Measurements from ENCODE around the gene TBX4. TPM values are rescaled to one million over a fixed set of nuclear protein-coding genes. Genes with fewer than 3 reads are reported as not detected.

TBX4 gene
- total and polyA plus RNA-seq, 4 donors: not detected

- Histone ChIP-seq H3K27ac (ENCODE audit: low read depth in 1 of 2, low read length in 2 of 2) (peak overlapping the region; percentile 47 to 69), H3K36me3 (ENCODE audit: control insufficient read depth in 4 of 4, insufficient read depth in 3 of 4, low read depth in 1 of 4, low read length in 3 of 4) (no peaks in the 10 kb centered on the region), H3K27me3 (ENCODE audit: control insufficient read depth in 4 of 4, insufficient read depth in 4 of 4, low read length in 3 of 4) (peaks cover 0 to 15% (median 5%) of the 10 kb centered on the region in 4 donors), H3K4me3 (ENCODE audit: low read depth in 1 of 3, low read length in 3 of 3) (peak overlapping the region in 1 of 3 donors; percentile 56), H3K4me1 (ENCODE audit: control insufficient read depth in 4 of 4, insufficient read depth in 4 of 4, low read length in 3 of 4) (peaks cover 16 to 45% (median 30%) of the 10 kb centered on the region in 4 donors), H3K9ac (ENCODE audit: low read depth in 1 of 2, low read length in 2 of 2) (no peak overlapping the region), H3K9me3 (ENCODE audit: control insufficient read depth in 4 of 4, low read length in 3 of 4) (no peaks in the 10 kb centered on the region)
- TF ChIP-seq CTCF (IDR thresholded peaks at IDR 0.05; ENCODE audit: low read depth, low read length, missing input control) (peak; percentile 48), TAF1 (conservative IDR thresholded peaks at IDR 0.05) (no peak), RAD21 (IDR thresholded peaks at IDR 0.05) (peak; percentile 26 to 67)
- peak; percentile 80 for DNase-seq (ENCODE audit: low spot score)
- WGBS: 10% methylated on average over 48 of the region's 48 CpGs
Observed at GRCh38 chr17:61410141-61411010, 41.8 kb upstream of the TBX4 start.

DNA sequence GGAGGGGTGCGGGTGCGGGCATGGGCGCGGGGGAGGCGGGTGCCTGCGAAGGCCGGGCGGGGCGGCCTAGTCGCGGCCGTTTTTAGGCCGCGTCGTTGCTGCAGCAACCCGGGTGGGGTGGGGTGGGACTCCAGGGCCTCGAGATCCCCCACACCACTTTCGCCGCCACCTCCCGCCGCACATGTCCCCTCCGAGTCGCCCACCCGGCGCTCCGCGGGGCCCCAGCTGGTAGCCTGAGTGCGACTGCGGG, 41.3 kb upstream of the TBX4 start:
- Histone ChIP-seq H3K27ac (ENCODE audit: low read depth in 1 of 2, low read length in 2 of 2) (peak overlapping the region; percentile 47 to 78), H3K36me3 (ENCODE audit: control insufficient read depth in 4 of 4, insufficient read depth in 3 of 4, low read depth in 1 of 4, low read length in 3 of 4) (no peaks in the 10 kb centered on the region), H3K27me3 (ENCODE audit: control insufficient read depth in 4 of 4, insufficient read depth in 4 of 4, low read length in 3 of 4) (peaks cover 0 to 10% (median 5%) of the 10 kb centered on the region in 4 donors), H3K9ac (ENCODE audit: low read depth in 1 of 2, low read length in 2 of 2) (peak overlapping the region in 1 of 2 donors; percentile 71), H3K4me3 (ENCODE audit: low read depth in 1 of 3, low read length in 3 of 3) (peak overlapping the region; percentile 7 to 56 (median 49)), H3K4me1 (ENCODE audit: control insufficient read depth in 4 of 4, insufficient read depth in 4 of 4, low read length in 3 of 4) (peaks cover 16 to 45% (median 30%) of the 10 kb centered on the region in 4 donors), H3K9me3 (ENCODE audit: control insufficient read depth in 4 of 4, low read length in 3 of 4) (no peaks in the 10 kb centered on the region)
- WGBS: 4% methylated on average over 29 of the region's 29 CpGs
- DNase-seq (ENCODE audit: low spot score): no peak
- TF ChIP-seq YY1 (IDR thresholded peaks at IDR 0.05) (no peak), CTCF (IDR thresholded peaks at IDR 0.05; ENCODE audit: low read depth, low read length, missing input control) (no peak), JUND (IDR thresholded peaks at IDR 0.05) (no peak), RAD21 (IDR thresholded peaks at IDR 0.05) (no peak), SP1 (IDR thresholded peaks at IDR 0.05) (no peak), NR2F2 (IDR thresholded peaks at IDR 0.05) (no peak), TAF1 (conservative IDR thresholded peaks at IDR 0.05) (no peak), GABPA (IDR thresholded peaks at IDR 0.05 in 1 of 2, conservative IDR thresholded peaks at IDR 0.05 in 1 of 2) (no peak), HNF4G (IDR thresholded peaks at IDR 0.05) (no peak), RXRA (IDR thresholded peaks at IDR 0.05) (no peak)

GRCh38 chr17:61411261-61412142, 40.7 kb upstream of the TBX4 start:
- Histone ChIP-seq H3K4me3 (ENCODE audit: low read depth in 1 of 3, low read length in 3 of 3) (peak overlapping the region; percentile 49 to 56 (median 54)), H3K27me3 (ENCODE audit: control insufficient read depth in 4 of 4, insufficient read depth in 4 of 4, low read length in 3 of 4) (peaks cover 0 to 9% (median 4%) of the 10 kb centered on the region in 4 donors), H3K27ac (ENCODE audit: low read depth in 1 of 2, low read length in 2 of 2) (peak overlapping the region; percentile 47 to 78), H3K4me1 (ENCODE audit: control insufficient read depth in 4 of 4, insufficient read depth in 4 of 4, low read length in 3 of 4) (peaks cover 16 to 45% (median 31%) of the 10 kb centered on the region in 4 donors), H3K9me3 (ENCODE audit: control insufficient read depth in 4 of 4, low read length in 3 of 4) (no peaks in the 10 kb centered on the region), H3K9ac (ENCODE audit: low read depth in 1 of 2, low read length in 2 of 2) (peak overlapping the region in 1 of 2 donors; percentile 71), H3K36me3 (ENCODE audit: control insufficient read depth in 4 of 4, insufficient read depth in 3 of 4, low read depth in 1 of 4, low read length in 3 of 4) (no peaks in the 10 kb centered on the region)
- WGBS: 3% methylated on average over 75 of the region's 75 CpGs
- peak; percentile 39 for DNase-seq (ENCODE audit: low spot score)
- no peak for TF ChIP-seq GABPA (IDR thresholded peaks at IDR 0.05 in 1 of 2, conservative IDR thresholded peaks at IDR 0.05 in 1 of 2)
- TF ChIP-seq NR2F2 (IDR thresholded peaks at IDR 0.05): peak; percentile 11

Data from liver (tissue), 9 donors.